ENCODE results near the gene POU4F3. TPM values are rescaled to one million over a fixed set of nuclear protein-coding genes. Genes with fewer than 3 reads are reported as not detected.

Gene POU4F3
- total RNA-seq, 1 experiment from 2014 or later: 0.15 TPM

- no peak overlapping the region for H3K4me3 ChIP-seq (replicated peaks in 1 of 2; ENCODE audit: low read depth in 1 of 2, low read length in 2 of 2)
- ATAC-seq: no peak
- BruUV-seq (replicated peaks): no TSS peak
- no peak for TF ChIP-seq MAX (IDR thresholded peaks at IDR 0.05)
- TF ChIP-seq CBX3 (IDR thresholded peaks at IDR 0.05; ENCODE audit: low read depth): no peak
- TF ChIP-seq SRF (IDR thresholded peaks at IDR 0.05; ENCODE audit: low read depth): no peak
- H4K20me1 ChIP-seq (ENCODE audit: insufficient read depth): no peaks in the 10 kb centered on the region
- H3K36me3 ChIP-seq (ENCODE audit: control insufficient read depth in 1 of 2, insufficient read depth in 2 of 2, low read length in 2 of 2): no peaks in the 10 kb centered on the region
- RAD21 ChIA-PET (ENCODE audit: low non-redundant PET in 1 of 2, low total read pairs in 2 of 2, uncharacterized antibody in 2 of 2, unreplicated experiment in 2 of 2): no interaction called here
- intact Hi-C loops (cut with micrococcal nuclease): no loop called here
- no peak overlapping the region for H2AFZ ChIP-seq (ENCODE audit: low read depth, low read length, poor library complexity, severe bottlenecking)
- no peaks in the 10 kb centered on the region for H3K4me1 ChIP-seq (ENCODE audit: control insufficient read depth in 1 of 2, insufficient read depth in 2 of 2, low read length in 2 of 2)
- no peak overlapping the region for H3K9ac ChIP-seq (ENCODE audit: low read length)
- H3K27ac ChIP-seq (ENCODE audit: low read depth, low read length): no peak overlapping the region
- no peaks in the 10 kb centered on the region for H3K9me2 ChIP-seq (ENCODE audit: insufficient read depth)
- no peak overlapping the region for H3K4me2 ChIP-seq (ENCODE audit: low read length)
- H3K79me2 ChIP-seq (ENCODE audit: insufficient read depth, low read length): no peaks in the 10 kb centered on the region
- CTCF ChIA-PET: no interaction called here
- peaks cover 8% of the 10 kb centered on the region for H3K27me3 ChIP-seq (ENCODE audit: insufficient read depth, low read length)
- POLR2A ChIA-PET: no interaction called here
- no peaks in the 10 kb centered on the region for H3K9me3 ChIP-seq (ENCODE audit: control insufficient read depth in 1 of 2, insufficient read depth in 1 of 2, low read depth in 1 of 2, low read length in 2 of 2)
- no peak for DNase-seq (ENCODE audit: low read depth, low spot score)
Observed at GRCh38 chr5:146368137-146368536, 29.5 kb downstream of the POU4F3 start.

DNA sequence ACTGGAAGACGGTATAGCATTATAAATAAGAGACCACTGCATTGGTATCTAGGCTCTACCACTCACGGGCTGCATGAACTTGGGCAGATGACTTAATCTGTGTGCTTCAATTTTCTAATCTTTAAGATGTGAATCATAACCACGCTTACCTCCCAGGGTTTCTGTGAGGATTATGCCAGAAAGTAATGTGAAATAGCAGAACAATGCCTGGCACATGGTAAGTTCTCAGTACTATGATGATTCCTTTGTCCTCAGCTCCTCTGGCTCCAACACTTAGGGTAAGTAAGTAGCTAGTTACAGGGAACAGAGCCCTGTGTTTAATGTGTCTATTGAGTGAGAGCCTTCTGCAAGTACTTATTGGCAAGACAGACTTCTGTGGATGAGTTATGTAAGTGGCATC, 31.1 kb downstream of the POU4F3 start:
- no peaks in the 10 kb centered on the region for H3K4me1 ChIP-seq (ENCODE audit: control insufficient read depth in 1 of 2, insufficient read depth in 2 of 2, low read length in 2 of 2)
- no peaks in the 10 kb centered on the region for H3K36me3 ChIP-seq (ENCODE audit: control insufficient read depth in 1 of 2, insufficient read depth in 2 of 2, low read length in 2 of 2)
- intact Hi-C loops (cut with micrococcal nuclease): no loop called here
- H3K4me2 ChIP-seq (ENCODE audit: low read length): no peak overlapping the region
- RAD21 ChIA-PET (ENCODE audit: low non-redundant PET in 1 of 2, low total read pairs in 2 of 2, uncharacterized antibody in 2 of 2, unreplicated experiment in 2 of 2): no interaction called here
- H3K27ac ChIP-seq (ENCODE audit: low read depth, low read length): no peak overlapping the region
- DNase-seq (ENCODE audit: low read depth, low spot score) (no peak), ATAC-seq (no peak)
- POLR2A ChIA-PET: no interaction called here
- no peaks in the 10 kb centered on the region for H4K20me1 ChIP-seq (ENCODE audit: insufficient read depth)
- peaks cover 8% of the 10 kb centered on the region for H3K27me3 ChIP-seq (ENCODE audit: insufficient read depth, low read length)
- H3K4me3 ChIP-seq (replicated peaks in 1 of 2; ENCODE audit: low read depth in 1 of 2, low read length in 2 of 2): no peak overlapping the region
- TF ChIP-seq FOSL1 (IDR thresholded peaks at IDR 0.05; ENCODE audit: low read depth) (no peak), ZNF274 (IDR thresholded peaks at IDR 0.05; ENCODE audit: low read depth, low read length) (no peak), CEBPB (IDR thresholded peaks at IDR 0.05; ENCODE audit: low read depth) (no peak), RAD21 (IDR thresholded peaks at IDR 0.05; ENCODE audit: low read depth) (no peak), EGR1 (IDR thresholded peaks at IDR 0.05; ENCODE audit: low read depth) (no peak), TCF7L2 (IDR thresholded peaks at IDR 0.05; ENCODE audit: borderline replicate concordance, extremely low read depth, insufficient read depth, insufficient read length) (no peak), POLR2AphosphoS5 (IDR thresholded peaks at IDR 0.05; ENCODE audit: low read depth, low read length) (no peak)
- TF ChIP-seq, protein P1, sequence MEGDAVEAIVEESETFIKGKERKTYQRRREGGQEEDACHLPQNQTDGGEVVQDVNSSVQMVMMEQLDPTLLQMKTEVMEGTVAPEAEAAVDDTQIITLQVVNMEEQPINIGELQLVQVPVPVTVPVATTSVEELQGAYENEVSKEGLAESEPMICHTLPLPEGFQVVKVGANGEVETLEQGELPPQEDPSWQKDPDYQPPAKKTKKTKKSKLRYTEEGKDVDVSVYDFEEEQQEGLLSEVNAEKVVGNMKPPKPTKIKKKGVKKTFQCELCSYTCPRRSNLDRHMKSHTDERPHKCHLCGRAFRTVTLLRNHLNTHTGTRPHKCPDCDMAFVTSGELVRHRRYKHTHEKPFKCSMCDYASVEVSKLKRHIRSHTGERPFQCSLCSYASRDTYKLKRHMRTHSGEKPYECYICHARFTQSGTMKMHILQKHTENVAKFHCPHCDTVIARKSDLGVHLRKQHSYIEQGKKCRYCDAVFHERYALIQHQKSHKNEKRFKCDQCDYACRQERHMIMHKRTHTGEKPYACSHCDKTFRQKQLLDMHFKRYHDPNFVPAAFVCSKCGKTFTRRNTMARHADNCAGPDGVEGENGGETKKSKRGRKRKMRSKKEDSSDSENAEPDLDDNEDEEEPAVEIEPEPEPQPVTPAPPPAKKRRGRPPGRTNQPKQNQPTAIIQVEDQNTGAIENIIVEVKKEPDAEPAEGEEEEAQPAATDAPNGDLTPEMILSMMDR (IDR thresholded peaks at IDR 0.05 in 2 of 3, conservative IDR thresholded peaks at IDR 0.05 in 1 of 3; ENCODE audit: borderline replicate concordance in 1 of 3, insufficient read depth in 1 of 3, low read depth in 2 of 3, low read length in 2 of 3): no peak
- H3K9me2 ChIP-seq (ENCODE audit: insufficient read depth): no peaks in the 10 kb centered on the region
- H3K79me2 ChIP-seq (ENCODE audit: insufficient read depth, low read length): no peaks in the 10 kb centered on the region
- H3K9ac ChIP-seq (ENCODE audit: low read length): no peak overlapping the region
- no peaks in the 10 kb centered on the region for H3K9me3 ChIP-seq (ENCODE audit: control insufficient read depth in 1 of 2, insufficient read depth in 1 of 2, low read depth in 1 of 2, low read length in 2 of 2)
- no peak overlapping the region for H2AFZ ChIP-seq (ENCODE audit: low read depth, low read length, poor library complexity, severe bottlenecking)
- CTCF ChIA-PET: no interaction called here
- no TSS peak for BruUV-seq (replicated peaks)
